B cell (primary cell): ENCODE results near the gene LMAN2. TPM values are rescaled to one million over a fixed set of nuclear protein-coding genes. Genes with fewer than 3 reads are reported as not detected.

ENCODE experiments used
- ATAC-seq: fragments of 200-7000 bp; cut with Tn5 transposase; one replicate; pipeline ENCODE4 v1.10.0; 2021; ENCODE audit warnings: low read depth, mild to moderate bottlenecking, moderate number of reproducible peaks, moderate library complexity
- CTCF ChIA-PET: fragments of 350-600 bp; sonication (Branson Sonifier 250); formaldehyde crosslinking; loops from one replicate; lab custom pipeline; 2021; ENCODE audit warnings: antibody characterized with exemption, inconsistent platforms; lab: Charles Lee
- POLR2A ChIA-PET: fragments of 350-600 bp; sonication (Branson Sonifier 250); formaldehyde crosslinking; loops from one replicate; lab custom pipeline; 2021; ENCODE audit warnings: antibody characterized with exemption; lab: Charles Lee
- DNase-seq: peaks from one replicate; pipeline ENCODE4 v3.0.0; 2013
- H2AFZ ChIP-seq: 2 replicates; pipeline ENCODE4 v1.6.1; 2012; ENCODE audit warnings: mild to moderate bottlenecking, low read depth, low read length; ENCODE audit not compliant: insufficient read depth, poor library complexity, severe bottlenecking
- H3K27ac ChIP-seq, 2 donors: 1 replicate in 1 of 2; 2 replicates in 1 of 2; pipeline ENCODE4 v1.5.1; 2012 to 2013; ENCODE audit warnings: low read length in 2 of 2, mild to moderate bottlenecking in 2 of 2, moderate library complexity in 1 of 2
- H3K27me3 ChIP-seq, 4 experiments: fragments of 200-600 bp in 1 of 4; sonication (generic) in 1 of 4; replicated peaks in 1 of 4; 1 replicate in 2 of 4; 2 replicates in 2 of 4; pipeline versions ENCODE4 v1.6.1 to v1.7.0; 2013 to 2016; ENCODE audit warnings: low read length in 3 of 4, mild to moderate bottlenecking in 2 of 4, mixed read lengths in 1 of 4, moderate library complexity in 1 of 4; ENCODE audit not compliant: insufficient read depth in 4 of 4, control insufficient read depth in 3 of 4; ENCODE audit errors: control extremely low read depth in 1 of 4
- H3K36me3 ChIP-seq, 2 experiments: replicated peaks in 1 of 2; 1 replicate in 1 of 2; 2 replicates in 1 of 2; pipeline versions ENCODE4 v1.6.1 to v1.7.1; 2013; ENCODE audit warnings: low read length in 1 of 2; ENCODE audit not compliant: insufficient read depth in 2 of 2, control insufficient read depth in 1 of 2; ENCODE audit errors: control extremely low read depth in 1 of 2, extremely low read depth in 1 of 2
- H3K4me1 ChIP-seq, 2 donors: fragments of 200-600 bp in 1 of 2; sonication (generic) in 1 of 2; 1 replicate in 1 of 2; 2 replicates in 1 of 2; pipeline versions ENCODE4 v1.5.1 to v1.6.1; 2013 to 2017; ENCODE audit warnings: low read length in 2 of 2; ENCODE audit not compliant: control insufficient read depth in 2 of 2, insufficient read depth in 2 of 2
- H3K4me2 ChIP-seq: replicated peaks from 2 replicates; pipeline ENCODE3; 2012; ENCODE audit warnings: mild to moderate bottlenecking, low read depth, low read length; ENCODE audit not compliant: poor library complexity, severe bottlenecking
- H3K4me3 ChIP-seq, 5 experiments: fragments of 200-600 bp in 1 of 5; sonication (generic) in 1 of 5; 1 replicate in 3 of 5; 2 replicates in 2 of 5; pipeline versions ENCODE4 v1.5.1 to v1.7.0; 2011 to 2016; ENCODE audit warnings: low read length in 4 of 5, mild to moderate bottlenecking in 4 of 5, low read depth in 2 of 5, control low read depth in 1 of 5, moderate library complexity in 1 of 5; ENCODE audit not compliant: insufficient read depth in 1 of 5; ENCODE audit errors: control extremely low read depth in 1 of 5, extremely low read depth in 1 of 5
- H3K79me2 ChIP-seq: fragments of 200-600 bp; sonication (generic); one replicate; pipeline ENCODE4 v1.6.0; 2016; ENCODE audit warnings: low read length; ENCODE audit not compliant: control insufficient read depth, insufficient read depth
- H3K9ac ChIP-seq: fragments of 200-600 bp; sonication (generic); 2 replicates; pipeline ENCODE4 v1.6.1; 2017; ENCODE audit warnings: mild to moderate bottlenecking, low read length, moderate library complexity
- H3K9me3 ChIP-seq, 3 donors: one replicate each; pipeline versions ENCODE4 v1.6.1 to v1.7.1; 2013; ENCODE audit warnings: low read length in 2 of 3; ENCODE audit not compliant: control insufficient read depth in 2 of 3, insufficient read depth in 1 of 3; ENCODE audit errors: control extremely low read depth in 1 of 3
- H4K20me1 ChIP-seq: 2 replicates; pipeline ENCODE4 v1.6.0; 2012; ENCODE audit warnings: mild to moderate bottlenecking, low read length; ENCODE audit not compliant: insufficient read depth, control insufficient read depth, poor library complexity, severe bottlenecking
- H3K27ac Mint-ChIP-seq: one replicate; pipeline ENCODE4 v1.8.0; 2021; ENCODE audit warnings: mixed read lengths
- H3K27me3 Mint-ChIP-seq: one replicate; pipeline ENCODE4 v1.8.0; 2021; ENCODE audit warnings: mixed read lengths
- H3K4me1 Mint-ChIP-seq: one replicate; pipeline ENCODE4 v1.8.0; 2021; ENCODE audit warnings: mixed read lengths
- H3K4me3 Mint-ChIP-seq: one replicate; pipeline ENCODE4 v1.8.0; 2021; ENCODE audit warnings: mixed read lengths
- H3K9me3 Mint-ChIP-seq: one replicate; pipeline ENCODE4 v1.8.0; 2022; ENCODE audit warnings: mixed read lengths; ENCODE audit not compliant: insufficient read depth
- EZH2 ChIP-seq: IDR thresholded peaks from 2 replicates; pipeline ENCODE4 v1.6.1; 2012; ENCODE audit warnings: borderline replicate concordance, low read depth, mild to moderate bottlenecking, moderate library complexity, low read length; ENCODE audit not compliant: insufficient read depth, poor library complexity, severe bottlenecking
- WGBS: methylation state at CpG from one replicate; pipeline ENCODE4 v1.1.5; 2013; ENCODE audit warnings: missing lambda C conversion rate; ENCODE audit not compliant: insufficient coverage; 5-methylcytosine and 5-hydroxymethylcytosine counted together
- intact Hi-C: fragments of 100-400 bp; cut with micrococcal nuclease; formaldehyde crosslinking; loops from one replicate; pipeline ENCODE4 v1.10.0; 2022
- polyA plus RNA-seq: library from polyadenylated mRNA; depleted of rRNA; stranded (reverse); fragments of >200 nt; gene quantifications from 2 replicates; pipeline ENCODE4 v1.2.3, GENCODE V29; 2012
- total RNA-seq, 2 donors: library from RNA; stranded (reverse); fragments of 120-200 nt in 1 of 2; gene quantifications; 1 replicate in 1 of 2; 2 replicates in 1 of 2; pipeline versions ENCODE4 v1.2.3 to v1.2.4, GENCODE V29; 2013 to 2022
- TF ChIP-seq, protein P1 (sequence below): fragments of 200-600 bp; IDR thresholded peaks from one replicate; pipeline ENCODE4 v1.8.0; 2022; ENCODE audit warnings: antibody characterized with exemption, mild to moderate bottlenecking

Gene LMAN2
- total and polyA plus RNA-seq, 2 donors (not counting 1 experiment from before 2014, with no cell fraction given), result 99.4 to 123 TPM

DNA sequence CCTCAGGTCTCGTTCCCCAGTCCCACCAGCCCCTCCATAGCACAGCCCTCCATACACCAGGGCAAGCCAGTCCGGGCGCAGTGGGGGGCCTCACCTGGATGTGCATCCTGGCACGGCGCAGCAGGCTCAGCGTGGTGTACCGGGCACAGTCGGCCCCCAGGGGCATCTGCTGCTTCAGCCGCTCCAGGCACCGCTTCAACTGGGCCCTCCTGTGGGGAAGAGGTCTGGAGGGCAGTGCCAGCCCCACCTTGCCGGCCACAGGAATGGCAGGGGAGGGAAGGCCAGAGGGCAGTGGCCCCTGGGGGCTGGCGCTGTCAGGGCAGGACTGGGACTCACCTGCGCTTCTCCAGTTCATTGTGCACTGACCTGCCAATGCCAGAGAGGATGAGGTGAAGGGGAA is 41.1 kb downstream of the LMAN2 start:
- 85% methylated on average over 13 of the region's 13 CpGs for WGBS
- ChIA-PET CTCF (interaction anchor here (0.6 to 4.9 kb wide), 26 partner anchors 8 to 843 kb away, joined by 3 to 34 read pairs (median 5); partner anchors contain the start of genes LMAN2, NHP2 and TMED9), POLR2A (interaction anchor here (1.0 to 1.4 kb wide), 3 partner anchors 8 to 41 kb away, joined by 3 read pairs; partner anchors contain the start of gene LMAN2)
- Histone ChIP-seq H2AFZ (no peak overlapping the region), H3K4me3 (peak overlapping the region in 2 of 5 experiments; percentile 15 to 80), H3K4me1 (peaks cover 47 to 65% of the 10 kb centered on the region in 2 donors), H3K4me2 (peak overlapping the region; percentile 99), H3K9me3 (peaks cover 0 to 2% (median 0%) of the 10 kb centered on the region in 3 donors), H3K79me2 (peaks cover 28% of the 10 kb centered on the region), H3K9ac (no peak overlapping the region), H3K36me3 (peaks cover 2 to 22% of the 10 kb centered on the region in 2 experiments), H4K20me1 (peaks cover 63% of the 10 kb centered on the region), H3K27ac (no peak overlapping the region), H3K27me3 (no peaks in the 10 kb centered on the region)
- intact Hi-C loops, result loop anchor here (10.0 kb wide), 1 partner anchor 804 kb away; the partner anchor contains the start of gene N4BP3
- Mint-ChIP-seq H3K4me3 (peak overlapping the region; percentile 90), H3K4me1 (peaks cover 56% of the 10 kb centered on the region), H3K9me3 (no peaks in the 10 kb centered on the region), H3K27ac (no peak overlapping the region), H3K27me3 (no peaks in the 10 kb centered on the region)
- TF ChIP-seq, protein P1, sequence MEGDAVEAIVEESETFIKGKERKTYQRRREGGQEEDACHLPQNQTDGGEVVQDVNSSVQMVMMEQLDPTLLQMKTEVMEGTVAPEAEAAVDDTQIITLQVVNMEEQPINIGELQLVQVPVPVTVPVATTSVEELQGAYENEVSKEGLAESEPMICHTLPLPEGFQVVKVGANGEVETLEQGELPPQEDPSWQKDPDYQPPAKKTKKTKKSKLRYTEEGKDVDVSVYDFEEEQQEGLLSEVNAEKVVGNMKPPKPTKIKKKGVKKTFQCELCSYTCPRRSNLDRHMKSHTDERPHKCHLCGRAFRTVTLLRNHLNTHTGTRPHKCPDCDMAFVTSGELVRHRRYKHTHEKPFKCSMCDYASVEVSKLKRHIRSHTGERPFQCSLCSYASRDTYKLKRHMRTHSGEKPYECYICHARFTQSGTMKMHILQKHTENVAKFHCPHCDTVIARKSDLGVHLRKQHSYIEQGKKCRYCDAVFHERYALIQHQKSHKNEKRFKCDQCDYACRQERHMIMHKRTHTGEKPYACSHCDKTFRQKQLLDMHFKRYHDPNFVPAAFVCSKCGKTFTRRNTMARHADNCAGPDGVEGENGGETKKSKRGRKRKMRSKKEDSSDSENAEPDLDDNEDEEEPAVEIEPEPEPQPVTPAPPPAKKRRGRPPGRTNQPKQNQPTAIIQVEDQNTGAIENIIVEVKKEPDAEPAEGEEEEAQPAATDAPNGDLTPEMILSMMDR, result no peak
- no peak for TF ChIP-seq EZH2
- ATAC-seq, result no peak
- DNase-seq, result peak; percentile 35
